SJSA1 (cell line): ENCODE data around the gene KSR1. TPM values are rescaled to one million over a fixed set of nuclear protein-coding genes. Genes with fewer than 3 reads are reported as not detected.
A peak's percentile ranks its signal among the peaks of the same experiment; 100 is the strongest.

Experiments
- DNase-seq, 2 experiments: peaks; one replicate each; pipeline ENCODE4 v3.0.0-alpha.2; 2015 to 2020; ENCODE audit warnings: low spot score in 2 of 2, low read depth in 1 of 2
- H3K27ac ChIP-seq: fragments of 250-450 bp; sonication (Bioruptor Pico); 2 replicates; pipeline ENCODE4 v1.5.1; 2020; ENCODE audit warnings: mild to moderate bottlenecking, moderate library complexity
- H3K27me3 ChIP-seq: fragments of 250-450 bp; sonication (Bioruptor Pico); replicated peaks from 2 replicates; pipeline ENCODE4 v1.5.1; 2020; ENCODE audit warnings: mild to moderate bottlenecking, moderate library complexity
- H3K36me3 ChIP-seq: fragments of 250-450 bp; sonication (Bioruptor Pico); 2 replicates; pipeline ENCODE4 v1.5.1; 2020; ENCODE audit warnings: mild to moderate bottlenecking
- H3K4me1 ChIP-seq: fragments of 250-450 bp; sonication (Bioruptor Pico); replicated peaks from 2 replicates; pipeline ENCODE4 v1.6.1; 2021; ENCODE audit warnings: mild to moderate bottlenecking
- H3K4me3 ChIP-seq: fragments of 250-450 bp; sonication (Bioruptor Pico); 2 replicates; pipeline ENCODE4 v1.5.1; 2020; ENCODE audit warnings: mild to moderate bottlenecking
- H3K9me3 ChIP-seq: fragments of 250-450 bp; sonication (Bioruptor Pico); replicated peaks from 2 replicates; pipeline ENCODE4 v1.5.1; 2020; ENCODE audit warnings: mild to moderate bottlenecking
- total RNA-seq: library from RNA; depleted of rRNA; stranded (reverse); fragments of >200 nt; shearing (Covaris generic); gene quantifications from 2 replicates; pipeline ENCODE4 v1.2.3, GENCODE V29; 2014

Gene KSR1
- total RNA-seq, 1 experiment from 2014 or later, result 7.7 TPM

DNA sequence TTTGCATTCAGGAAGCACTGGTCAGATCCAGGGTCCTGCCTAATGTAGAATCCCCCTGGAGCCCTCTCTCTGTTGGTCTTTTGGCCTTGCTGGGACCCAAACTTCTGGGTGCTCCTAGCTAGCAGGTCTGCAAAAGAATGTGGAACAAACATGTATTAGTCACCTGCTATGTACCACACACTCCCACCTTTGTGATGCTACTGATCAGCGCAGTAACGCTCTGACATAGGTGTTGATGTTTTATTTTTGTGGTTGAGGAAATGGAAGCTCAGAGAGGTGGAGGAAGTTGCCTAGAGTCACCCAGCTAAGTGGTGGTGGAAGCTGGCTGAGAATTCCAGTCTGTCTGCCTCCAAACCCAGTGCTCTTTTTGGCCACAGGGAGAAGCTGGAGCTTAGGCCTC is 139.0 kb downstream of the KSR1 start:
- no peak for DNase-seq
- H3K4me1 ChIP-seq, result no peaks in the 10 kb centered on the region
- no peak overlapping the region for H3K4me3 ChIP-seq
- no peaks in the 10 kb centered on the region for H3K27me3 ChIP-seq
- peaks cover 8% of the 10 kb centered on the region; the same call in 1 of the 2 replicates for H3K36me3 ChIP-seq
- H3K27ac ChIP-seq, result no peak overlapping the region
- no peaks in the 10 kb centered on the region for H3K9me3 ChIP-seq

DNA sequence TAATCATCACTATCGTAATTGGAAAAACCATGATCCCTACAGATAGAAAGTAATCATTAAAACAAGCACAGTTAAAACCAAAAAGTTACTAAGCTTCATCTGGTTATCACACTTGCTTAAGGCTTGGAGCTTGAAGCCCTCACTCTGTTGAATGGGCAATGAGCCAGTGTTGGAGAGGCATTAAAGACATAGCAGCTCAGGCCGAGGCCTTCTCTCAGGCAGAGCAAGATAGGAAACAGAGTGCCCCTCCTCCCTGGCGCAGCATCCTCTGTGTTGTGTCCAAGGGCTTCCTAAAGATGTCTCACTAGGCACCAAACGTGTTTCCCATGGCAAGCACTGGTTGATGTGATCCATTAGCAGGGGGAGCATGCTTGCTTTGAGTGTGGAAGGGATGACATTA is 139.8 kb downstream of the KSR1 start:
- Histone ChIP-seq H3K36me3 (peaks cover 8% of the 10 kb centered on the region; the same call in 1 of the 2 replicates), H3K4me3 (no peak overlapping the region), H3K27ac (no peak overlapping the region), H3K4me1 (no peaks in the 10 kb centered on the region), H3K27me3 (no peaks in the 10 kb centered on the region), H3K9me3 (no peaks in the 10 kb centered on the region)
- DNase-seq, result no peak

DNA sequence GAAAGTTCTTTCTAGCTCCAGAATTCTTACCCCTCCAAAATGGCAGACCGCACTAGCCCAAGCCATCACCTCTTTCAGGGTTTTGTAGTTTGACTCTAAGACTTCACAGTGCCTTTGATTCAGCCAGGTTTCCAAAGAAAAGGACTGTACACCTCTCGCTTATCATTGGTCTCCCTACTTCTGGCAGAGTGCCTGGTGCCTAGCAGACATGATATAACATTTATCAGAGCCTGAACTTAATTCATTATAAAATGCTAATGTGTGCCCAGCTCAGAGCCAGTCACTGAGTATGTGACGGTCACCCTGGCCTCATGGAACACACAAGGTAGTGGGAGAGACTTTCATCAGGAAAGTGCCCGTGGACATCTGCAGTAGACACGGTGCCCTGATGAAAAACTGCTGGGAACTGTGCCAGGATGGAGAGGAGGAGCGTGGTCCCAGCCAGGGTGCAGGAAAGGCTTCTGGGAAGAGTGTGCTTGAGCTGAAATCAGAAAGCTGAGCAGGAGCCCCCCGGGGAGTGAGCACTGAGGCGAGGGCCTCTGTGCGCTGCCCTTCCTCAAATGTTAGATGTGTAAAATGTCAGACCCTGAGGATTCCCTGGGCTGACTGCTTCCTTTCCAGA is 140.4 kb downstream of the KSR1 start:
- no peak for DNase-seq
- Histone ChIP-seq H3K27me3 (no peaks in the 10 kb centered on the region), H3K9me3 (no peaks in the 10 kb centered on the region), H3K27ac (no peak overlapping the region), H3K36me3 (peaks cover 8% of the 10 kb centered on the region; the same call in 1 of the 2 replicates), H3K4me1 (no peaks in the 10 kb centered on the region), H3K4me3 (no peak overlapping the region)

DNA sequence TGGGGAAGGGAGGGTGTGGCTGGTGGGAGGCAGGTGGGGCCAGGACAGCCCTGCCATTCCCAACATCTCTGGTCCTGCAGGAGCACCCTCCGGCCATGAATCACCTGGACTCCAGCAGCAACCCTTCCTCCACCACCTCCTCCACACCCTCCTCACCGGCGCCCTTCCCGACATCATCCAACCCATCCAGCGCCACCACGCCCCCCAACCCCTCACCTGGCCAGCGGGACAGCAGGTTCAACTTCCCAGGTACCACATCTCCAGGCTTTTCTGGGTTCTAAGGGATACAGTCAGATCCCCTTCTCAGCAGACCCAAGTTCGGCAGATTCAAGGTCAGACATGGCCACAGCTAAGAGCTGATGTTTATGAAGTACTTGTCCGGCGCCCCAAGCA is 140.9 kb downstream of the KSR1 start:
- Histone ChIP-seq H3K27ac (no peak overlapping the region), H3K9me3 (no peaks in the 10 kb centered on the region), H3K4me1 (no peaks in the 10 kb centered on the region), H3K4me3 (no peak overlapping the region), H3K36me3 (peaks cover 8% of the 10 kb centered on the region; the same call in 1 of the 2 replicates), H3K27me3 (no peaks in the 10 kb centered on the region)
- no peak for DNase-seq

DNA sequence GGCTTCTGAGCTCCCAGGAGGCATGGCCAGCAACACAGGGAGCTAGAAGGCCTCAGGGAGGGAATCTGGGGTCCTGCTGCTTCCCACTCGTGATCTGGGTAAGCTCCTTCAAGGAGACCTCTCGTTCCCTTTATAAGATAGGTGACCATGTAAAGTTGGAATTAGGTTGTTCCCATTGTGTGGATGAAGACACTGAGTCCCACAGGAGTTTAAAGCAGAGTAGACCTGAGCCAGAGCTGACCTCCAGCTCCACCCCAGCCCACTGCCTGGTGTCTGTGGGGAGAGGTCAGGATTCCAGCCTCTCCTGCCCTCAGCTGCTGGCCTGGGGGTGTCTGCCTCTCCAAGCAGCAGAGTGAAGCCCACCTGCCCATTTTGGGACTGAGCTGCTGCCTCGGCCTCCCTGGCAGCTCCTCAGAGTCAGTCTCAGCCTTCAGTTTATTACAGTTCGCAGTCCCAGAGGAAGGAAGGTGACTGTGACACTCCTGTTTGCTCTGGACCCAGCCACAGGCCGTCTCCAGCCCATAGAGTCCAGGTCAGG is 141.6 kb downstream of the KSR1 start:
- Histone ChIP-seq H3K27ac (no peak overlapping the region), H3K9me3 (no peaks in the 10 kb centered on the region), H3K4me3 (no peak overlapping the region), H3K4me1 (no peaks in the 10 kb centered on the region), H3K36me3 (peaks cover 3% of the 10 kb centered on the region; the same call in 1 of the 2 replicates), H3K27me3 (no peaks in the 10 kb centered on the region)
- no peak for DNase-seq

DNA sequence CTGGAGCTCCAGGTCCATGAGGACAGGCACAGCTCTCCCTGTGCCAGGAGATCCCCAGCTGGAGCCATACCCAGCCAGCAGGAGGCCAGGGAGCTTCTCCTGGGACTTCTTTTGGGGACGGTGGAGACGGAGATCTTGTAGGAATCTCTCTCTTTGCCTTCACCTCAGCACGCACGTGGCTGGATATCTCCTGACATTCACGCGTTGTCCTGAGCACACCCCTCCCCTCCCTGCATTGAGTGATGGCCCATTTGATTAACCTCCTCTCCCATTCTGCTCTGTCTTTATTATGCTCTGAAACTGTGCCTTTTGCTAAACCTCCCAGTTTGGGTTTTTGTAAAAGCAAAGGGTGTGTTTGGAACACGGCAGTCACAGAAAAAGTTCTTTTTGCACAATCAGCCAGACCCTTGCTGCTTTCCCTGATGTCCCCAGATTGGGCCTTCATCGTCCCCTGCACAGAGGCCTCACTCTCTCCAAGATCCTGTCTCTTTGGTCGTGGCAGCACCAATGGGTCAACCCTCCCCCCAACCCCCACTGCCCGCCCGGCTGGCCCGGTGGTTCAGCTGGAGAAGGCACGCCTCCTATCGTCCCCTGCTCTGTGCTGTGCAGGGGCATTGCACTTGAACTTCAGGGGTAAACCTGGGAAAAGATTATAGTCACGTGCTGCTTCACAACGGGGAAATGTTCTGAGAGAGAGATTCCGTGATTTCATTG is 142.2 kb downstream of the KSR1 start:
- Histone ChIP-seq H3K27ac (no peak overlapping the region), H3K36me3 (peaks cover 3% of the 10 kb centered on the region; the same call in 1 of the 2 replicates), H3K9me3 (no peaks in the 10 kb centered on the region), H3K4me1 (no peaks in the 10 kb centered on the region), H3K4me3 (no peak overlapping the region), H3K27me3 (no peaks in the 10 kb centered on the region)
- no peak for DNase-seq

DNA sequence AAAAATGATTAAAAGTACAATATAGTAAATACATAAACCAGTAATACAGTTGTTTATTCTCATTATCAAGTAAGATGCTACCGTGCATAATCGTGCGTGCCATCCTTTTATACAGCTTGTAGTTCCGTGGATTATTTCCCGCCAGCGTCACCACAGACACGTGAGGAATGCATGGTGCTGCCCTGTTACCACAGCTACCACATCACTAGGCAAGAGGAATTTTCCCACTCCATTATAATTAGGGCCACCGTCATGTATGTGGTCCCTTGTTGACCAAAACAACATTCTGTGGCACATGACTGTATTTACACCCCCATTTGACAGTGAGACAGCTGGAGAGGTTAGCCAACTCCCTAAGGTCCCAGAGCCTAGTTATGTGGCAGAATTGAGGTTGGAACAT is 144.2 kb downstream of the KSR1 start:
- no peak overlapping the region for H3K27ac ChIP-seq
- H3K4me1 ChIP-seq, result no peaks in the 10 kb centered on the region
- no peaks in the 10 kb centered on the region for H3K9me3 ChIP-seq
- H3K4me3 ChIP-seq, result no peak overlapping the region
- peaks cover 16% of the 10 kb centered on the region for H3K36me3 ChIP-seq
- DNase-seq, result no peak
- no peaks in the 10 kb centered on the region for H3K27me3 ChIP-seq

DNA sequence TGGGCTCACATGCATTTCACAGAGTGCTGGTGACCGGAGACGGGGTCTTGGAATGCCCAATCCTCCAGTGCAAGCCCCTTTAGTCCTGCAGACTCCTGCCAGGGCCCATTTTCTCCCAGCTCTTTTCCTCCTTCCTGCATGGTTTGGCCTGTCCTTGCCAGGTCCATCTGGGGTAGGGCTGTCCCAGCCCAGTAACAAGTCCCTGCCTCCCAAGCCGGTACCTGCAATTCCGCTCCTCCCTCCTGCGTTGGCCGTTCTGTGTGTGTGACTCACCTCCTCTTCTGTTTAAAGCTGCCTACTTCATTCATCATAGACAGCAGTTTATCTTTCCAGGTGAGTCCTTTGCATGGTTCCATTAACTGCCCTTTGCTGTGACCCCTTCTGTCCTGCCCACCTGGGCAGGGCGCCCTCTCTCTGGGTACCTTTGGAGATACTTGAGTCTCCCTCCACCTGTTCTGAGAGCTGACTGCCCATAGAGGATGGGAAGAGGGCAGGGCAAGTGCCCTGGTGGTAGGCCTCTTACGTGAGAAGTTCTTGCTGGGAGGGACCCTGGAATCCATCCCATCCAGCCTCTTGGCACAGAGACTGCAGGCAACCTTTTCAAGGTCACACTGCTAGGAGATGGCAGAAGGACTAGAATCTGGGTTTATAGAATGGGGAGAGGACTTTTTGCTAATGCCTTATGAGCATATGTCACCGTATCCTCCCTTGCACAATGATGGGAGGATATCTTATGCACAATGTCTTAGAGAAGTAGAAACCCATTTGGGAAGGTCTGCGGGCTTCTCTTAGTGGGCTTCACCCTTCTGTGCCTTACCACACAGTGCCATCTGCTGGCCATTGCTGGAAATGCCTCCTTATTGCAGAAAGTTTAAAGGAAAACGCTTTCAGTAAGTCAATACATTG is 145.1 kb downstream of the KSR1 start:
- peak; percentile 66 to 77 for DNase-seq
- H3K27me3 ChIP-seq, result no peaks in the 10 kb centered on the region
- peaks cover 24% of the 10 kb centered on the region for H3K36me3 ChIP-seq

DNA sequence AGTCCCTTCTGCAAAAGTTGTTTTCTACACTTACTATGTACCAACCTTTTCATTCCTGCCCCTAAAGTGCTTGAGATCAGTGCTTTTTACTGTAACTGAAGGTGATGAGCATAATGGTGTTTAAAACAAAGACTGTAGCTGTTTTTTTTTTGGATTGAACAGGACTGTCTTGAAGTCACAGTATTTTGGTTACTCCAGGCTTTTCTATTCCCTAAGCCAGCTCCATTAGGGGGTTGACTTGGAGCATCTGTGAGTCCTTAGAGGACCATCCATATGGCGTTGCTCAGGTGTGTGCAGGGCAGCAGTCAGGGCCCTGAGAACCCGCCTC is 145.7 kb downstream of the KSR1 start:
- Histone ChIP-seq H3K27me3 (no peaks in the 10 kb centered on the region), H3K4me1 (no peaks in the 10 kb centered on the region), H3K36me3 (peaks cover 24% of the 10 kb centered on the region), H3K4me3 (no peak overlapping the region), H3K27ac (no peak overlapping the region), H3K9me3 (no peaks in the 10 kb centered on the region)
- no peak for DNase-seq

More for the DNA sequence above, 145.1 kb downstream of the KSR1 start:
- Histone ChIP-seq H3K9me3 (no peaks in the 10 kb centered on the region), H3K4me3 (no peak overlapping the region), H3K4me1 (no peaks in the 10 kb centered on the region), H3K27ac (no peak overlapping the region)

DNA sequence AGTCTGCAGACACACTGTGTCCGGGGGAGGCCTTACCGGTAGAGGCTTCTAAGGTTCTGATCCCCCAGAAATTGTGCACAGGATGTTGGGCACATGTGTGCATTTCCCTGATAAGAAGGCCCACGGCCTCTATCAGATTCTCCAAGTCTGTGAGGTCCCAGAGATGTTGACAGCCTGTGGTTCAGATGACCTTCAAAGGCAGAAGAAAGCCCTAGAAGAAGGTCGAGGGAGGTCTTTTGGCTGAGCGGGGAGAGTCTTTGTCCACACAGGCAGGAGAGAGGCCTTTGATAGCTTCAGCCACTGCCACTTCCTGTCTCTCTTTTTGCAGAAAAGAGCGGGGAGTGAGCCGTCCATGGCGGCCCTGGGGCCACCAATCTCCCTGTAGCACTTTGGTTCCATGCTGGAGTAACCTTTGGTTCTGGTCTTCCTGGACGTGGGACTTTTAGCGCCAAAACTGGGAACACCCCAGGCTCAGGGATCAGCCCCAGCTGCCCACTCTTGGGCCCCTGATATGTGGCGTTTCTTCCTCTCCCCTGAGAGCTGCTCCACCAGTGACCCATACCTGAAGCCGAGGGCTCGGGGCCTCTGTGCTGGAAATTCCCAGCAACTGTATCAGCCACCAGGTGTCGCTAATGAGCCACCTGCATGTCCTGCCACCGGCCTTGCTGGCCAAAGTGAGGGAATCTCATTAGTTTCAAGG is 146.6 kb downstream of the KSR1 start:
- peak; percentile 45 to 72 for DNase-seq

DNA sequence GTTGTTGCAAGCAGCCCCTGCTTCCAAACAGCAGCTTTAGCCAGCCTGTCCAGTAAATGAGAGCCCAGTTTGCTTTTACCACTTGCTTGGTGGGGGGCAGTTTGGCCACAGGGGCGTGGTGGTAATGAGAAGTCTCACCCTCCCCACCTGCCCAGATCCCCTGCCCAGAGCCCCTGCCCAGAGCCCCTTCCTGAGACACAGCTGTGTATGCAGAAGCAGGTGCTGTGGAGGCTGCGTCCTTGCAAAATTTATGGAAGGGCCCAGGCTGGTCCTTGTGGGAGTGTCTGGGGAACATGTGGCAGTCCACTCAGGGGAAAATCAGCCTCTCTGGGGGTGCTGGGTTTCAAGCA is 147.1 kb downstream of the KSR1 start:
- no peaks in the 10 kb centered on the region for H3K27me3 ChIP-seq
- no peak overlapping the region for H3K27ac ChIP-seq
- H3K9me3 ChIP-seq, result no peaks in the 10 kb centered on the region
- no peak for DNase-seq
- no peaks in the 10 kb centered on the region for H3K4me1 ChIP-seq
- H3K36me3 ChIP-seq, result peaks cover 22% of the 10 kb centered on the region
- H3K4me3 ChIP-seq, result no peak overlapping the region

More for the DNA sequence above, 146.6 kb downstream of the KSR1 start:
- peaks cover 24% of the 10 kb centered on the region for H3K36me3 ChIP-seq
- H3K9me3 ChIP-seq, result no peaks in the 10 kb centered on the region
- H3K4me1 ChIP-seq, result no peaks in the 10 kb centered on the region
- H3K27ac ChIP-seq, result no peak overlapping the region
- no peak overlapping the region for H3K4me3 ChIP-seq
- H3K27me3 ChIP-seq, result no peaks in the 10 kb centered on the region

DNA sequence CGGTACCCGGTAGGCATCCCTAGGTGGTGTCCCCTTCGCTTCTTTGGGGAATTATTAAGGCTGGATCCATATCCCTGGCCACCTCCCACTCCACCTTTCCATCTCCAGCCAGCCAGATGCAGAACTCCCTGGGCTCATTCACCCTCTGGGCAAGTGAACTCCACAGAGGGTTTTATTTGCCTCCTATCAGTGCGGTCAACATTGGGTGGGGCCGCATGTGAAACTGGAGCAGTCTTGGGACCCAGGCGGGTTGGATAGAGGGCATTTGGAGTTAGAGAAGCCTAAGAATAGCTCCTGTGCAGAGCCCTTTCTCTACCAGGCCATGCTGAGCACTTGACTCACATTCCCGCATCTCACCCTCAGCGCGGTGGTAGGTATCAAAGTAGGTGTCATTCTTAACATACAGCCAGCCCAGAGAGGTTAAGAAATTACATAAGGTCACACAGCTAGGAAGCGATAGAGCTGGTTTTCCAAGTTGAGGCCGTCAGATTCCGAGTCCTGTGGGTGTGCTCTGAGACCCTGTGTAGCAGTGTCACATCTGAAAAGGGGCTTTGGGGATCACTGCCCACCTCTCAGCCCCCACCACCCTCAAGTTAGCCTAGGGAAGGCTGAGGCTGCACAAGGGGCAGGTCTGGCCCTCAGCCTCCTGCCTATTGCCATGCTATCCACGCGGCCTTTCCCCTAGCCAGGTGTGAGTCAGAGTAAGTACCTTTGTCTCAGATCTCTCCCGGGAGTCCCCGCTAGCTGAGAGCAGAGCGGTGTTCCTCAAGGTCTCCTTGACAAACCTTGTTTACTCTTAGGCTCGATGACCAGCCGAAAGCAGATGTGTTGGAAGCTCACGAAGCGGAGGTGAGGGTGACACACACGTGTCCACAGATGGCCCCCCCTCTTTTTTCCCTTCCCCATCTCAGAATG is 147.9 kb downstream of the KSR1 start:
- DNase-seq, result no peak
- H3K9me3 ChIP-seq, result no peaks in the 10 kb centered on the region
- no peaks in the 10 kb centered on the region for H3K4me1 ChIP-seq
- H3K27ac ChIP-seq, result no peak overlapping the region
- no peak overlapping the region for H3K4me3 ChIP-seq
- no peaks in the 10 kb centered on the region for H3K27me3 ChIP-seq
- peaks cover 22% of the 10 kb centered on the region for H3K36me3 ChIP-seq
